ENCODE results near the gene LPAR6.

LPAR6 gene

DNA sequence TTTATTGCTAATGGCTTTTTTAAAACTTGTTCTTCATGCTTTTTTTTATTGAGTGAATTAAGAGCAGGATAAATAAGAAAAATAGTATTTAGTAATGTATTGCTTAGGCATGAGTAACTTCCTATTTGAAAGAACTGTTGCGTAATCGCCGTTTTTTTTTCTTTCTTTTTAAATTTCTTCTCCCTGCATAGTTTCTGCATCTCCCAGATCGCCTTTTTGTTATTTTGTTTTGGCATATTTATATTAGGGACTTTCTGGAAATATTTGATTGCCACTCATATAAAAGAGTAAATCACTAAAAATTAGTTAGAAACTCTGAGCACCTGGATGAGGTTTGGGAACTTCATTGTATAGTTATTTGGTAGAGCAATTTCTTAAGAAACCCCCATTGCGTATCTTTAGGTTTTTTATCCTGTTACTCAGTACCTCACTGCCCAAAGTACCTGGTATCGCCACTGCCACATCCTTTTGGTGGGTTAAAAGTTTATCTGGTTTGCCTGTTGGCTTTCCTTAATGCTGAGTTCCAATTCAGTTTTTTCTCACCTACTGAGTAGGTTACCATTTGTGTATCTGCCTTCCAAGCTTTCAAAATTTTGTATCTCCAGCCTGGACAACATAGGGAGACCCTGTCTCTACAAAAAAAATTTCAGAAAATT lies 36.2 kb upstream of the LPAR6 start:
- TF ChIP-seq EZH2phosphoT487 (IDR thresholded peaks at IDR 0.05; ENCODE audit: low read depth) (no peak), CTCF (IDR thresholded peaks at IDR 0.05; ENCODE audit: low read depth, low read length) (no peak)
- H4K20me1 ChIP-seq (ENCODE audit: insufficient read depth, low read length) = no peaks in the 10 kb centered on the region
- no peaks in the 10 kb centered on the region for H3K27me3 ChIP-seq (ENCODE audit: low read depth, low read length)
- H3K27ac ChIP-seq (ENCODE audit: low read length) = no peak overlapping the region
- H3K79me2 ChIP-seq (ENCODE audit: low read length) = peaks cover 10% of the 10 kb centered on the region; the same call in 1 of the 2 replicates
- no peak overlapping the region for H3K4me2 ChIP-seq (ENCODE audit: low read length)
- H3K9me3 ChIP-seq (ENCODE audit: insufficient read depth, low read length) = no peaks in the 10 kb centered on the region
- H3K9ac ChIP-seq (ENCODE audit: low read length) = no peak overlapping the region
- peaks cover 36% of the 10 kb centered on the region for H3K36me3 ChIP-seq (replicated peaks; ENCODE audit: low read depth, low read length)
- H3K4me1 ChIP-seq (ENCODE audit: low read length) = no peaks in the 10 kb centered on the region
- H3K4me3 ChIP-seq (ENCODE audit: low read length) = no peak overlapping the region
- H2AFZ ChIP-seq (ENCODE audit: low read depth, low read length) = no peak overlapping the region

GRCh38 chr13:48448285-48448958 lies 35.5 kb upstream of the LPAR6 start:
- Histone ChIP-seq H3K4me3 (ENCODE audit: low read length) (no peak overlapping the region), H4K20me1 (ENCODE audit: insufficient read depth, low read length) (no peaks in the 10 kb centered on the region), H2AFZ (ENCODE audit: low read depth, low read length) (no peak overlapping the region), H3K36me3 (replicated peaks; ENCODE audit: low read depth, low read length) (peaks cover 32% of the 10 kb centered on the region), H3K4me2 (ENCODE audit: low read length) (no peak overlapping the region), H3K27ac (ENCODE audit: low read length) (no peak overlapping the region), H3K9me3 (ENCODE audit: insufficient read depth, low read length) (no peaks in the 10 kb centered on the region), H3K27me3 (ENCODE audit: low read depth, low read length) (no peaks in the 10 kb centered on the region), H3K4me1 (ENCODE audit: low read length) (no peaks in the 10 kb centered on the region), H3K79me2 (ENCODE audit: low read length) (peaks cover 10% of the 10 kb centered on the region; the same call in 1 of the 2 replicates), H3K9ac (ENCODE audit: low read length) (no peak overlapping the region)
- TF ChIP-seq EZH2phosphoT487 (IDR thresholded peaks at IDR 0.05; ENCODE audit: low read depth) (no peak), CTCF (IDR thresholded peaks at IDR 0.05; ENCODE audit: low read depth, low read length) (no peak)

GRCh38 chr13:48446464-48446863 lies 33.6 kb upstream of the LPAR6 start:
- no peaks in the 10 kb centered on the region for H3K9me3 ChIP-seq (ENCODE audit: insufficient read depth, low read length)
- H3K4me3 ChIP-seq (ENCODE audit: low read length) = no peak overlapping the region
- H3K9ac ChIP-seq (ENCODE audit: low read length) = no peak overlapping the region
- no peaks in the 10 kb centered on the region for H3K4me1 ChIP-seq (ENCODE audit: low read length)
- H3K27ac ChIP-seq (ENCODE audit: low read length) = no peak overlapping the region
- H2AFZ ChIP-seq (ENCODE audit: low read depth, low read length) = no peak overlapping the region
- H3K79me2 ChIP-seq (ENCODE audit: low read length) = peaks cover 8% of the 10 kb centered on the region; the same call in 1 of the 2 replicates
- no peaks in the 10 kb centered on the region for H4K20me1 ChIP-seq (ENCODE audit: insufficient read depth, low read length)
- H3K36me3 ChIP-seq (replicated peaks; ENCODE audit: low read depth, low read length) = peaks cover 28% of the 10 kb centered on the region
- H3K4me2 ChIP-seq (ENCODE audit: low read length) = no peak overlapping the region
- TF ChIP-seq CTCF (IDR thresholded peaks at IDR 0.05; ENCODE audit: low read depth, low read length) (no peak), EZH2phosphoT487 (IDR thresholded peaks at IDR 0.05; ENCODE audit: low read depth) (no peak)
- H3K27me3 ChIP-seq (ENCODE audit: low read depth, low read length) = no peaks in the 10 kb centered on the region

DNA sequence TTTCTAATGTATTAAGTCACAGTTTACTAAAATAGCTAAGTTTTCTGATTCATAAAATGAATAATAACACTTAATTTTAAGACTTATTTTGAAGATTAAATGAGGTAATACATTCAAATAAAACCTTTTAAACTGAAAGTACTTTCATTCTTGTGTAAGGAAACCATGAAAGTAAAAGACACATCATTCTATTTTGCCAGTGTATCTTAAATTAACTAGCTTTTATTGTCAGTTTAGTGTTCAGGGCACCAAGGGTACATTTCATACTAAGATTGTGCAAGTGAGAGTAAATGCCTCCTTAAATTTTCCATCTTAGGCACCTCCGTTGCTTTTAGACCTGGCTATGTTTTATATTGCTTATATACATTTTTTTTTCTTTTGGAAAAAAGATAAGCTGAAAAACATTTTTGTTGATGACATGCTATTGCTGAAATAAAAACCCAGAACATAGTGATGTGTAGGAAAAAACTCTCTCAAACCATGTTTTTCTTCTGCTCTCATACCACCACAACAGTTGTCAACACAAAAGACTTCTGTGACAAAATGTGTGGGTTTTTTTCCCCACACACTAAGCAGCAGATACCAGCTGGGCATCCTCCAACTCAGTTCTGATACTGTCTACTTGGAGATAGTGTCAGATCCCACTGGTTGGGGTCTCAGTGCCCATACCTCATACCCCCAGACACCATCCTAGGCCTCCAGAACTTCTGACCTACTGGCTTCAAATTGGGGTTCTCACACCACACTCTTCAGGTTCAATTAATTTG lies 30.7 kb upstream of the LPAR6 start:
- Histone ChIP-seq H4K20me1 (ENCODE audit: insufficient read depth, low read length) (no peaks in the 10 kb centered on the region), H2AFZ (ENCODE audit: low read depth, low read length) (no peak overlapping the region), H3K4me1 (ENCODE audit: low read length) (no peaks in the 10 kb centered on the region), H3K36me3 (replicated peaks; ENCODE audit: low read depth, low read length) (peaks cover 20% of the 10 kb centered on the region), H3K4me2 (ENCODE audit: low read length) (no peak overlapping the region), H3K27me3 (ENCODE audit: low read depth, low read length) (no peaks in the 10 kb centered on the region), H3K79me2 (ENCODE audit: low read length) (no peaks in the 10 kb centered on the region), H3K27ac (ENCODE audit: low read length) (no peak overlapping the region), H3K9ac (ENCODE audit: low read length) (no peak overlapping the region), H3K9me3 (ENCODE audit: insufficient read depth, low read length) (no peaks in the 10 kb centered on the region), H3K4me3 (ENCODE audit: low read length) (no peak overlapping the region)
- no peak for TF ChIP-seq EZH2phosphoT487 (IDR thresholded peaks at IDR 0.05; ENCODE audit: low read depth)
- TF ChIP-seq CTCF (IDR thresholded peaks at IDR 0.05; ENCODE audit: low read depth, low read length) = no peak

Data from OCI-LY3 (cell line).